ENCODE results near the gene CXCL10. TPM values are rescaled to one million over a fixed set of nuclear protein-coding genes. Genes with fewer than 3 reads are reported as not detected.

CXCL10 gene
- total RNA-seq, 2 experiments from 2014 or later, result not detected

- no peaks in the 10 kb centered on the region for H3K27me3 ChIP-seq (ENCODE audit: control insufficient read depth in 1 of 2, insufficient read depth in 2 of 2, low read length in 2 of 2)
- peaks cover 0 to 8% of the 10 kb centered on the region in 2 experiments for H3K9me3 ChIP-seq (ENCODE audit: control insufficient read depth in 1 of 2, insufficient read depth in 1 of 2, low read length in 2 of 2)
- no peak overlapping the region for H3K4me3 ChIP-seq (ENCODE audit: low read length)
- no peak overlapping the region for H3K27ac ChIP-seq (ENCODE audit: low read depth in 1 of 2, low read length in 2 of 2)
- Mint-ChIP-seq H3K9me3 (no peaks in the 10 kb centered on the region), H3K36me3 (ENCODE audit: low read depth) (no peaks in the 10 kb centered on the region), H3K4me1 (ENCODE audit: low read depth) (no peaks in the 10 kb centered on the region), H3K4me3 (no peak overlapping the region), H3K27me3 (peaks cover 15% of the 10 kb centered on the region), H3K27ac (no peak overlapping the region)
- no peaks in the 10 kb centered on the region for H3K4me1 ChIP-seq (ENCODE audit: insufficient read depth, low read length)
- H3K36me3 ChIP-seq (ENCODE audit: insufficient read depth, low read length), result no peaks in the 10 kb centered on the region
- ChIA-PET POLR2A (no interaction called here), CTCF (no interaction called here)
- DNase-seq (no peak), ATAC-seq (ENCODE audit: poor library complexity) (no peak)
- no peak for TF ChIP-seq CTCF (IDR thresholded peaks at IDR 0.05)
- intact Hi-C loops (cut with DNase I, micrococcal nuclease), result no loop called here
These were observed 14.0 kb downstream of the CXCL10 start for GRCh38 chr4:76009311-76009710.

GRCh38 chr4:76007089-76007862, 16.0 kb downstream of the CXCL10 start, which contains the start of gene CXCL9:
Gene CXCL9 (minus strand): TSS chr4:76007509. CDS start chr4:76007449, 60 bp downstream.
- peaks cover 15% of the 10 kb centered on the region for H3K27me3 Mint-ChIP-seq
- Histone ChIP-seq H3K4me1 (ENCODE audit: insufficient read depth, low read length) (no peaks in the 10 kb centered on the region), H3K9me3 (ENCODE audit: control insufficient read depth in 1 of 2, insufficient read depth in 1 of 2, low read length in 2 of 2) (peaks cover 0 to 8% of the 10 kb centered on the region in 2 experiments), H3K27ac (ENCODE audit: low read depth in 1 of 2, low read length in 2 of 2) (no peak within 1 kb of the TSS), H3K27me3 (ENCODE audit: control insufficient read depth in 1 of 2, insufficient read depth in 2 of 2, low read length in 2 of 2) (no peaks in the 10 kb centered on the region), H3K36me3 (ENCODE audit: insufficient read depth, low read length) (no peaks in the 10 kb centered on the region), H3K4me3 (ENCODE audit: low read length) (no peak within 1 kb of the TSS)
- ChIA-PET CTCF (no interaction called here), POLR2A (no interaction called here)
- no peaks in the 10 kb centered on the region for H3K9me3 Mint-ChIP-seq
- no peaks in the 10 kb centered on the region for H3K4me1 Mint-ChIP-seq (ENCODE audit: low read depth)
- intact Hi-C loops (cut with DNase I, micrococcal nuclease), result no loop called here
- no peak within 1 kb of the TSS for H3K27ac Mint-ChIP-seq
- no peak for ATAC-seq (ENCODE audit: poor library complexity)
- no peak for DNase-seq
- no peak within 1 kb of the TSS for H3K4me3 Mint-ChIP-seq
- TF ChIP-seq CTCF (IDR thresholded peaks at IDR 0.05), result no peak
- H3K36me3 Mint-ChIP-seq (ENCODE audit: low read depth), result no peaks in the 10 kb centered on the region

- Mint-ChIP-seq H3K4me3 (no peak overlapping the region), H3K27me3 (peaks cover 7% of the 10 kb centered on the region), H3K4me1 (ENCODE audit: low read depth) (no peaks in the 10 kb centered on the region), H3K9me3 (no peaks in the 10 kb centered on the region), H3K27ac (no peak overlapping the region), H3K36me3 (ENCODE audit: low read depth) (no peaks in the 10 kb centered on the region)
- Histone ChIP-seq H3K27ac (ENCODE audit: low read depth in 1 of 2, low read length in 2 of 2) (no peak overlapping the region), H3K4me1 (ENCODE audit: insufficient read depth, low read length) (no peaks in the 10 kb centered on the region), H3K27me3 (ENCODE audit: control insufficient read depth in 1 of 2, insufficient read depth in 2 of 2, low read length in 2 of 2) (no peaks in the 10 kb centered on the region), H3K9me3 (ENCODE audit: control insufficient read depth in 1 of 2, insufficient read depth in 1 of 2, low read length in 2 of 2) (no peaks in the 10 kb centered on the region), H3K4me3 (ENCODE audit: low read length) (no peak overlapping the region), H3K36me3 (ENCODE audit: insufficient read depth, low read length) (no peaks in the 10 kb centered on the region)
- DNase-seq, result no peak
- no peak for ATAC-seq (ENCODE audit: poor library complexity)
- no peak for TF ChIP-seq CTCF (IDR thresholded peaks at IDR 0.05)
- intact Hi-C loops (cut with DNase I, micrococcal nuclease), result no loop called here
- ChIA-PET POLR2A (no interaction called here), CTCF (no interaction called here)
These were observed 19.7 kb downstream of the CXCL10 start for GRCh38 chr4:76003620-76004019.
